Heart left ventricle (tissue), 16 donors: Measurements from ENCODE around the gene ZMAT5. TPM values are rescaled to one million over a fixed set of nuclear protein-coding genes. Genes with fewer than 3 reads are reported as not detected.

Source experiments
- ATAC-seq, 4 donors: fragments of 200-7000 bp; cut with Tn5 transposase; one replicate each; pipeline ENCODE4 v1.9.1; 2020 to 2022; ENCODE audit warnings: moderate library complexity in 4 of 4, mild to moderate bottlenecking in 3 of 4, moderate number of reproducible peaks in 1 of 4
- DNase-seq, 5 donors: peaks; one replicate each; pipeline ENCODE4 v3.0.0-alpha.2; 2020
- H3K27ac ChIP-seq, 12 donors: fragments of 200-600 bp; sonication (generic) in 4 of 12; one replicate each; pipeline versions ENCODE4 v1.5.0 to v1.8.0; 2016 to 2022; ENCODE audit warnings: mild to moderate bottlenecking in 2 of 12
- H3K27me3 ChIP-seq, 9 donors: fragments of 200-600 bp; sonication (generic) in 2 of 9; one replicate each; pipeline versions ENCODE4 v1.5.1 to v1.8.0; 2016 to 2022; ENCODE audit warnings: mild to moderate bottlenecking in 3 of 9
- H3K36me3 ChIP-seq, 9 donors: fragments of 200-600 bp; sonication (generic) in 2 of 9; one replicate each; pipeline versions ENCODE4 v1.5.0 to v1.8.0; 2018 to 2022; ENCODE audit warnings: mild to moderate bottlenecking in 2 of 9
- H3K4me1 ChIP-seq, 12 donors: fragments of 200-600 bp; sonication (generic) in 4 of 12; one replicate each; pipeline versions ENCODE4 v1.5.0 to v1.8.0; 2016 to 2022; ENCODE audit warnings: mild to moderate bottlenecking in 3 of 12
- H3K4me3 ChIP-seq, 12 donors: fragments of 200-600 bp; sonication (generic) in 4 of 12; one replicate each; pipeline versions ENCODE4 v1.5.0 to v1.8.0; 2017 to 2022; ENCODE audit warnings: mild to moderate bottlenecking in 9 of 12, moderate library complexity in 4 of 12
- H3K9me3 ChIP-seq, 12 donors: fragments of 200-600 bp; sonication (generic) in 4 of 12; one replicate each; pipeline versions ENCODE4 v1.5.0 to v1.8.0; 2016 to 2022; ENCODE audit warnings: mild to moderate bottlenecking in 1 of 12
- POLR2A ChIP-seq, 2 donors: fragments of 450-650 bp; IDR thresholded peaks; one replicate each; pipeline ENCODE4 v1.6.1; 2017; ENCODE audit warnings: antibody characterized with exemption in 2 of 2, mild to moderate bottlenecking in 2 of 2, moderate library complexity in 2 of 2
- WGBS, 4 donors: extraction: QIAGEN DNeasy Blood & Tissue Kit in 2 of 4; methylation state at CpG; one replicate each; pipeline versions ENCODE4 v1.1.5 to v1.1.7; 2013 to 2018; 5-methylcytosine and 5-hydroxymethylcytosine counted together
- intact Hi-C, 10 donors: fragments of 100-400 bp; cut with DNase I; formaldehyde crosslinking; loops; one replicate each; pipeline versions ENCODE4 v1.11.1 to v1.14.2; 2022
- polyA plus RNA-seq, 2 donors: library from polyadenylated mRNA; stranded (reverse); fragments of 200-250 nt; gene quantifications; one replicate each; pipeline ENCODE4 v1.2.3, GENCODE V29; 2013
- total RNA-seq, 9 donors: library from RNA; depleted of rRNA in 2 of 9; stranded (reverse); fragments of >200 nt in 2 of 9; fragmentation: NEBNext Ultra II Directional in 3 of 9; extraction: Animal tissue kit (Norgen Biotek cat#: 25700) in 3 of 9; gene quantifications; one replicate each; pipeline versions ENCODE4 v1.1.0 to v1.2.4, GENCODE V29; 2016 to 2023
- TF ChIP-seq, protein P1 (sequence below), 12 donors: fragments of 200-600 bp; sonication (generic) in 4 of 12; IDR thresholded peaks; one replicate each; pipeline versions ENCODE4 v1.5.0 to v1.8.0; 2018 to 2022; ENCODE audit warnings: antibody characterized with exemption in 12 of 12, mild to moderate bottlenecking in 5 of 12
- donor health status: ischemic (EF 13 %, LVEDD 7.1; RV severe dilation, severe dysfunction).
- donor health status: healthy with polysubstance abuse.
- donor health status: DM: no; HTN: yes; CAD: no.
- donor health status: DM: no; HTN: no; CAD: no.
- donor health status: ischemic (EF 25% LVEDD 6.9; RV normal size, moderate dysfunction).
- donor health status: ischemic (EF 25% LVEDD 5.7; RV mildly dilated, moderate dysfunction).
- donor health status: healthy.
- donor health status: DM: yes; HTN: yes; CAD: no.
- donor health status: ischemic (EF 35%, LVEDD 5.7; RV mildly dilated, moderate dysfunction).
- donor health status: nonischemic (EF 11% LVEDD 7.7; RV severe dilation, severe dysfunction).
- donor health status: DM: yes; HTN: yes; CAD: no.
- donor health status: PGD.
- donor health status: ischemic (EF 29% LVEDD 5.4; RV normal size, mild dysfunction).
- donor health status: nonischemic (EF 23%, LVEDD 6.1; RV moderate dilation, normal function).

Gene ZMAT5
- total and polyA plus RNA-seq, 11 donors = 19.4 to 37.2 (median 22.7) TPM

DNA sequence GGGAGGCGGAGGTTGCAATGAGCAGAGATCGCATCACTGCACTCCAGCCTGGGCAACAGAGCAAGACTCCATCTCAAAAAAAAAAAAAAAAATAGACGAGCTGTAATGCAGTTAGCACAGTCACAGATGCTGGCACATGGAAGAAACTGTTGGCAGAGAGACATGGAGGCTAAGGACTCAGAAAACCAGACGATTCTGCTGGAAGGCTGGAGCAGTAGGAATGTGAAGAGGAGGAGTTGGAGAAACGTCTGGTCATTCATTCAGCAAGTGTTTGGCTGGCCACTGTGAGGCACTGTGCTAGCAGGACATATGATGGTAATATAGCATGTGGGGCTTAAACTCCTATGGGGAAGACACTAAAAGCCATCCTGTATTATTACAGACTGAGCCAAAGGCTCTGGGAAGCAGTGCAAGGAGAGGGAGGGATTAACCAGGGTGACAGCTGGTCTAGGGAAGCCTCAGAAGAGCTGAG lies 5.4 kb upstream of the ZMAT5 start:
- DNase-seq (peak in 2 of 5 donors; percentile 38 to 47), ATAC-seq (peak in 3 of 4 donors; percentile 20 to 39 (median 34))
- WGBS, 4 donors = 45 to 55% (median 50%) methylated on average over 5 of the region's 5 CpGs
- TF ChIP-seq, protein P1, sequence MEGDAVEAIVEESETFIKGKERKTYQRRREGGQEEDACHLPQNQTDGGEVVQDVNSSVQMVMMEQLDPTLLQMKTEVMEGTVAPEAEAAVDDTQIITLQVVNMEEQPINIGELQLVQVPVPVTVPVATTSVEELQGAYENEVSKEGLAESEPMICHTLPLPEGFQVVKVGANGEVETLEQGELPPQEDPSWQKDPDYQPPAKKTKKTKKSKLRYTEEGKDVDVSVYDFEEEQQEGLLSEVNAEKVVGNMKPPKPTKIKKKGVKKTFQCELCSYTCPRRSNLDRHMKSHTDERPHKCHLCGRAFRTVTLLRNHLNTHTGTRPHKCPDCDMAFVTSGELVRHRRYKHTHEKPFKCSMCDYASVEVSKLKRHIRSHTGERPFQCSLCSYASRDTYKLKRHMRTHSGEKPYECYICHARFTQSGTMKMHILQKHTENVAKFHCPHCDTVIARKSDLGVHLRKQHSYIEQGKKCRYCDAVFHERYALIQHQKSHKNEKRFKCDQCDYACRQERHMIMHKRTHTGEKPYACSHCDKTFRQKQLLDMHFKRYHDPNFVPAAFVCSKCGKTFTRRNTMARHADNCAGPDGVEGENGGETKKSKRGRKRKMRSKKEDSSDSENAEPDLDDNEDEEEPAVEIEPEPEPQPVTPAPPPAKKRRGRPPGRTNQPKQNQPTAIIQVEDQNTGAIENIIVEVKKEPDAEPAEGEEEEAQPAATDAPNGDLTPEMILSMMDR (IDR thresholded peaks at IDR 0.05) = peak in 7 of 12 donors; percentile 23 to 44 (median 24)
- TF ChIP-seq POLR2A (IDR thresholded peaks at IDR 0.05) = no peak
- intact Hi-C loops = loop anchor here in 1 of 10 donors (10.0 kb wide), 1 partner anchor 113 kb away; the partner anchor contains the start of gene MTMR3
- peaks cover 6 to 38% (median 19%) of the 10 kb centered on the region in 12 donors for H3K4me1 ChIP-seq
- H3K4me3 ChIP-seq = no peak overlapping the region
- H3K9me3 ChIP-seq = no peaks in the 10 kb centered on the region
- H3K27me3 ChIP-seq = no peaks in the 10 kb centered on the region
- H3K36me3 ChIP-seq = peaks cover 2 to 34% (median 27%) of the 10 kb centered on the region in 9 donors
- H3K27ac ChIP-seq = peak overlapping the region in 1 of 12 donors; percentile 18

- Histone ChIP-seq H3K27ac (peak overlapping the region in 1 of 12 donors; percentile 4), H3K4me3 (no peak overlapping the region), H3K4me1 (peaks cover 6 to 44% (median 28%) of the 10 kb centered on the region in 12 donors), H3K9me3 (no peaks in the 10 kb centered on the region), H3K36me3 (peaks cover 2 to 34% (median 27%) of the 10 kb centered on the region in 9 donors), H3K27me3 (no peaks in the 10 kb centered on the region)
- TF ChIP-seq POLR2A (IDR thresholded peaks at IDR 0.05) = no peak
- TF ChIP-seq, protein P1 (IDR thresholded peaks at IDR 0.05) = no peak
- intact Hi-C loops = loop anchor here in 5 of 10 donors (5.0 to 10.0 kb wide), 6 partner anchors 62 to 235 kb away; partner anchors contain the start of genes ASCC2 (in 2 of the 5) and MTMR3 (in 2 of the 5)
- DNase-seq (no peak), ATAC-seq (no peak)
- 82 to 98% (median 95%) methylated on average over 2 of the region's 2 CpGs for WGBS, 4 donors
These were observed 3.0 kb upstream of the ZMAT5 start for GRCh38 chr22:29769723-29770321.

DNA sequence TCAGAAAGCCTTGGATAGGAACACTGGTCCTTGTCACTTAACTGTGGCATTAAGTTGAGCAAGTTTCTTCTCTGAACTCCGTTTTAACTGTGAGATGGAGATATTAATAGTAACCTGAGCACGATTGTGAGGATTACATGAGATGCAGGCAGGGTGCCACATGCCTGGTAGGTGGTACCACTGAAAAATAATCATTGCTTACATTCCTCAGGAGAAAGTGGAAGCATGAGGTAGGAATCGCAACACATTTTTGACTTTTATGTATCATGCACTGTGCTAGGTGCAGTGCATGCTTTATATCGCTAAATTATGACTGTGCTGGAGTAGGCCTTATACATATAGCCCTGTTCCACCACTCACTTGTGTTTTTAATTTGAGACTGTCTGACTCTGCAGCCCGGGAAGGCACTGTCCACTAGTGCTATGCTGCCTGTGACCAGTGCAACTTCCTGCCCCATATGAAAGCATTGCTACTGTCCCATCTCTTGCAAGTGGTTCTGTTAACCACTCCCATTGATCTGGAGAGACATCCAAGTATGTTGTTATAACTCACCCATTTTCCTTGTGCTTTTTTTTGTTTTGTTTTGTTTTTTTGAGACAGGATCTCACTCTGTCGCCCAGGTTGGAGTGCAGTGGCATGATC lies 1.4 kb upstream of the ZMAT5 start:
- H3K4me1 ChIP-seq = peaks cover 6 to 44% (median 29%) of the 10 kb centered on the region in 12 donors

More for the DNA sequence above, 1.4 kb upstream of the ZMAT5 start:
- Histone ChIP-seq H3K27ac (peak overlapping the region; percentile 87 to 96 (median 91)), H3K27me3 (no peaks in the 10 kb centered on the region), H3K4me3 (peak overlapping the region; percentile 70 to 98 (median 80)), H3K9me3 (no peaks in the 10 kb centered on the region), H3K36me3 (peaks cover 2 to 34% (median 27%) of the 10 kb centered on the region in 9 donors)
- DNase-seq (no peak), ATAC-seq (peak in 2 of 4 donors; percentile 18 to 23)
- TF ChIP-seq POLR2A (IDR thresholded peaks at IDR 0.05) = no peak
- TF ChIP-seq, protein P1 (IDR thresholded peaks at IDR 0.05) = no peak
- intact Hi-C loops = loop anchor here in 5 of 10 donors (5.0 to 10.0 kb wide), 6 partner anchors 64 to 237 kb away; partner anchors contain the start of genes ASCC2 (in 2 of the 5) and MTMR3 (in 1 of the 5)
- 27 to 42% (median 32%) methylated on average over 6 of the region's 6 CpGs for WGBS, 4 donors
